Peyer's patch (tissue), 4 donors: ENCODE results near the gene MSANTD1. TPM values are rescaled to one million over a fixed set of nuclear protein-coding genes. Genes with fewer than 3 reads are reported as not detected.

Experiments used
- DNase-seq, 3 donors: peaks; one replicate each; pipeline ENCODE4 v3.0.0-alpha.2; 2017 to 2019
- H3K27ac ChIP-seq, 4 donors: fragments of 200-600 bp; sonication (generic); one replicate each; pipeline ENCODE4 v1.5.1; 2016 to 2019
- H3K27me3 ChIP-seq, 2 donors: fragments of 200-600 bp; sonication (generic); one replicate each; pipeline ENCODE4 v1.5.1; 2019
- H3K36me3 ChIP-seq, 3 donors: fragments of 200-600 bp; sonication (generic); one replicate each; pipeline ENCODE4 v1.5.1; 2016 to 2019
- H3K4me1 ChIP-seq, 4 donors: fragments of 200-600 bp; sonication (generic); one replicate each; pipeline ENCODE4 v1.5.1; 2016 to 2019
- H3K4me3 ChIP-seq, 4 donors: fragments of 200-600 bp; sonication (generic); 1 replicate in 3 of 4; 2 replicates in 1 of 4; pipeline ENCODE4 v1.5.1; 2016 to 2019; ENCODE audit warnings: mild to moderate bottlenecking in 1 of 4
- H3K9me3 ChIP-seq, 4 donors: fragments of 200-600 bp; sonication (generic); one replicate each; pipeline ENCODE4 v1.5.1; 2016 to 2019; ENCODE audit warnings: mild to moderate bottlenecking in 1 of 4
- CTCF ChIP-seq, 6 experiments: fragments of 450-650 bp in 4 of 6; fragments of 200-600 bp in 2 of 6; sonication (generic) in 1 of 6; IDR thresholded peaks; one replicate each; pipeline ENCODE4 v1.5.1; 2017 to 2019; ENCODE audit warnings: antibody characterized with exemption in 6 of 6, mild to moderate bottlenecking in 3 of 6, moderate library complexity in 1 of 6
- POLR2A ChIP-seq, 2 donors: fragments of 450-650 bp; IDR thresholded peaks; one replicate each; pipeline ENCODE4 v1.5.1; 2017; ENCODE audit warnings: antibody characterized with exemption in 2 of 2, mild to moderate bottlenecking in 2 of 2, moderate library complexity in 2 of 2
- total RNA-seq, 4 donors: library from RNA; depleted of rRNA; stranded (reverse); fragments of >200 nt; gene quantifications; one replicate each; pipeline ENCODE4 v1.1.0, GENCODE V29; 2016

MSANTD1 gene
- total RNA-seq, 4 donors from 2014 or later: 0.35 to 2.5 (median 1.5) TPM

- Histone ChIP-seq H3K4me1 (no peaks in the 10 kb centered on the region), H3K27me3 (no peaks in the 10 kb centered on the region), H3K27ac (no peak overlapping the region), H3K36me3 (peaks cover 0 to 84% (median 0%) of the 10 kb centered on the region in 3 donors), H3K4me3 (no peak overlapping the region), H3K9me3 (no peaks in the 10 kb centered on the region)
- TF ChIP-seq POLR2A (IDR thresholded peaks at IDR 0.05): no peak
- no peak for TF ChIP-seq CTCF (IDR thresholded peaks at IDR 0.05)
- no peak for DNase-seq
Observed at GRCh38 chr4:3231471-3231870, 17.5 kb upstream of the MSANTD1 start.

- no peaks in the 10 kb centered on the region for H3K4me1 ChIP-seq
- DNase-seq: no peak
- peaks cover 0 to 83% (median 0%) of the 10 kb centered on the region in 3 donors for H3K36me3 ChIP-seq
- TF ChIP-seq POLR2A (IDR thresholded peaks at IDR 0.05) (no peak), CTCF (IDR thresholded peaks at IDR 0.05) (no peak)
- no peak overlapping the region for H3K4me3 ChIP-seq
- H3K9me3 ChIP-seq: no peaks in the 10 kb centered on the region
- no peak overlapping the region for H3K27ac ChIP-seq
- H3K27me3 ChIP-seq: no peaks in the 10 kb centered on the region
Observed at GRCh38 chr4:3232001-3232400, 17.0 kb upstream of the MSANTD1 start.

DNA sequence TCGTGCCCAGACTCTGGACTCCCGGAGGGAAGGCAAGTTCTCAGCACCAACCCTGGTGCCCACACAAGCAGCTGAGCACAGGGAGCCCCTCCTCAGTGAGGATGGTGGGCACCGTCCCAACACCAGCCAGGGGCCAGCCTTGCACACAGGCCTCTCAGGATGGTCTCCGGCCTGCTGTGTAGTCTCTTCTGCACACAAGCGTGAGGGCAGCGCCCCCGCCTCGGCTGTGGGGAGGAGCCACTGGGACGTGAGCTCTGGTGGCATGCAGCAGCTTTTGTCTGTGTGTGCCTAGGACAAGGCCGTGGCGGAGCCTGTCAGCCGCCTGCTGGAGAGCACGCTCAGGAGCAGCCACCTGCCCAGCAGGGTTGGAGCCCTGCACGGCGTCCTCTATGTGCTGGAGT, 16.1 kb upstream of the MSANTD1 start:
- Histone ChIP-seq H3K36me3 (peaks cover 0 to 88% (median 0%) of the 10 kb centered on the region in 3 donors), H3K27me3 (no peaks in the 10 kb centered on the region), H3K27ac (no peak overlapping the region), H3K9me3 (no peaks in the 10 kb centered on the region), H3K4me3 (no peak overlapping the region), H3K4me1 (no peaks in the 10 kb centered on the region)
- TF ChIP-seq POLR2A (IDR thresholded peaks at IDR 0.05) (no peak), CTCF (IDR thresholded peaks at IDR 0.05) (no peak)
- no peak for DNase-seq

DNA sequence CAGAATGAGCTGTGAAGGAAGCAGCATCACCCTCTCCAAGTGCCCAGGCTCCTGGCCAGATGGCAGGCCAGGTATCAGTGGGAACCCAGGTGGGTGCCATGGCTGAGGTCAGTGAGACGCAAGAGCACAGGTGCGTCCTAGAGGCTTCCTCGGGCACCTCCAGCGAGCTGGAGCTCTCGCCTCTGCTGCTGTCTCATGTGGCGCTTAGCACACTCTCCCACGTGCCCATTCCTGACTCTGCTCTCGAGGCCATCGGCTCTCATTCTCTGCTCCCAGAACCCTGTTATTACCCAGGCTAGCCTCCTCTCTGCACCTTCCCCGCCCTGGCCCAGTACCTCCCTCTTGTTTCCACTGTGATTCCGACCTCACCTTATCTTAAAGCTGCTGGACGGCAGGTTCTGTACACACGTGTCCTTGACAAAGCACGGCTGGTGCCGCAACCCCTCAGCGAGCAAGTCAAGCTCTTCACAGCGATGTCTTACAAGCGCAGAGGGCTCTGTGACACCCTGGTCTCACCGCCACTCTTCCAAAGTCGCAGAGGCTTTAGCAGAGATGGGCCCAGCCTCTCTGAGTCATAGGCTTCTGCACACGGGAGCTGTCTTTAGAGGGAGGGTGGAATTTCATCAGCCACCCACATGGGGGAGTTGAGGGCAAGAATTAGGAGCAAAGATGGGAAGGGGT, 15.4 kb upstream of the MSANTD1 start:
- no peak for DNase-seq
- Histone ChIP-seq H3K9me3 (no peaks in the 10 kb centered on the region), H3K4me3 (no peak overlapping the region), H3K27ac (no peak overlapping the region), H3K4me1 (no peaks in the 10 kb centered on the region), H3K27me3 (no peaks in the 10 kb centered on the region), H3K36me3 (peaks cover 0 to 90% (median 0%) of the 10 kb centered on the region in 3 donors)
- no peak for TF ChIP-seq POLR2A (IDR thresholded peaks at IDR 0.05)
- no peak for TF ChIP-seq CTCF (IDR thresholded peaks at IDR 0.05)

DNA sequence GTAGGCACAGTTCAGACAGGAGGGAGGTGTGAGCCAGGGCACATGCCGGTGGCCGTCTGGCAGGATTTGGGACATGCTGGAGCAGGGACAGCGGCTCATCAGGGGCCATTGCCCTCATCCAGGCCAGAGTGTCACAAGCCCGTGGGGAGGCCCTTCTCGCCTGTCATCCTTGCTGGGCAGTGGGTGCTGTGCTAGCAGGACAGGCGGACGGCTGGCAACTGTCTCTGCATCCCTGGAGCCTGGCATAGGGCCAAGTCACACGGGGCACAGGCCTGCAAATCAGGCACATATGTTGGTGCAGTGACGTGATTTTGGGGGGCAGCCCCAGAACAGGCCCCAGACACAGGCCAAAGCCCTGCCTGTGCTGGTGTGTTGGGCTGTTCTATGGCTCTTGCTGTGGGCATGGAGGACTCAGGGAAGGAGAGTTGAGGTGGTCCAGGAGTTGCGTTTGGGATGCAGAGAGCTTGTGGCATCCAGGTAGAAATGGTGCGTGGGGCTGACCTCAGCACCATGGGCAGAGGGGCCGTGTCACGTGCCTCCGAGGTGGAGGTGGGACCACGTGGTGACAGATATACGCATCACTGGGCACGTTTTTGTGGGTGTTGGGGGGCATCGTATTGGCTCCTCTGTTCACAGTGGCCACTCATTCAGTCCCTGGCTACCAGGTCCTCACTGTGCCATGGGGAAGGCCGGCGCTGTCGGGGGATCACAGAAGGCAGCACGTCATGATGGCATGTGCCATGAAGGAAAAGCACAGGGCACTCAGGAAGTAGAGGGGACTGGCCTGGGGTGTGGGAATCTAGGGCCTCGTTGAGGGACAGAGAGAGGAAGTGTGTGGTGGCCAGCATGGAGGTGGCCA, 14.6 kb upstream of the MSANTD1 start:
- Histone ChIP-seq H3K27me3 (no peaks in the 10 kb centered on the region), H3K9me3 (no peaks in the 10 kb centered on the region), H3K4me1 (no peaks in the 10 kb centered on the region), H3K36me3 (peaks cover 0 to 90% (median 0%) of the 10 kb centered on the region in 3 donors), H3K27ac (no peak overlapping the region), H3K4me3 (no peak overlapping the region)
- TF ChIP-seq POLR2A (IDR thresholded peaks at IDR 0.05) (no peak), CTCF (IDR thresholded peaks at IDR 0.05) (no peak)
- DNase-seq: no peak
